NB4 (cell line): ENCODE data around the gene RFX4.

ENCODE experiments used
- POLR2A ChIP-seq: IDR thresholded peaks from 2 replicates; pipeline ENCODE4 v1.6.1; 2011; ENCODE audit warnings: mild to moderate bottlenecking; ENCODE audit not compliant: insufficient read length; ENCODE audit errors: extremely low read depth
- TF ChIP-seq, protein P1 (sequence below): IDR thresholded peaks from one replicate; pipeline ENCODE4 v1.5.1; 2012; ENCODE audit warnings: low read depth, low read length
- TF ChIP-seq, protein P2 (sequence below): IDR thresholded peaks from 2 replicates; pipeline ENCODE4 v1.6.1; 2011; ENCODE audit warnings: low read depth, low read length

DNA sequence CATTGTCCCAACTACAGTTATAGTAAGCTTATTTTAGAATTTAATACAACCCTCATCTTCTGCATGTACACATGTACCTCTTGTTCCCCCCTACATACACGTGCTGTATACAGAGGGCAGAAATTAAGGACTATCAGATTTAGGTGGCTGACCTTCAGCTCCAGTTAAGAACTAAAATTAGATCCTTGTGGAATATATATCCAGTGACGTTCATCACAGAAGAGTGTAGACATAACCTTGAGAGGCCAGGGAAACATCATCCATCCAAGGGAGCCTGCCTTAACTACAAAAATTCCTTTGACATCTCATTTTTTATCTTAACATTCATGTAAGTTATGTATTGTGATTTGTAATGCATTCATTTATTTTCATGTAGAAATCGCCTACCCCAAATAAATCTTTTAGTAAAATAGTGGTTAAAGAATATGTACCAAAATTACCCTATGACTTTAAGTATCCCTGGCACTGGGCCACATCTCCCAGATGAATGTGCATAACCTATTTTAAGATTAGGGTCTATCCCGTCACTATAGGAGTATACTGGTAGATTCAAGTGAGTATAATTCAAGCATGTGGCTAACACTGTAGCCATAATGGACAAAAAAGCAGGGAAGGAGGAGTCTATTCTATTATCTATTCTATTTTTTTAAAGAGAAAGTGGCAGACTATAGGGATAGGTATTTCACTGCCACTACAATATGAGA, 219.2 kb downstream of the RFX4 start:
- TF ChIP-seq POLR2A = no peak
- TF ChIP-seq, protein P1, sequence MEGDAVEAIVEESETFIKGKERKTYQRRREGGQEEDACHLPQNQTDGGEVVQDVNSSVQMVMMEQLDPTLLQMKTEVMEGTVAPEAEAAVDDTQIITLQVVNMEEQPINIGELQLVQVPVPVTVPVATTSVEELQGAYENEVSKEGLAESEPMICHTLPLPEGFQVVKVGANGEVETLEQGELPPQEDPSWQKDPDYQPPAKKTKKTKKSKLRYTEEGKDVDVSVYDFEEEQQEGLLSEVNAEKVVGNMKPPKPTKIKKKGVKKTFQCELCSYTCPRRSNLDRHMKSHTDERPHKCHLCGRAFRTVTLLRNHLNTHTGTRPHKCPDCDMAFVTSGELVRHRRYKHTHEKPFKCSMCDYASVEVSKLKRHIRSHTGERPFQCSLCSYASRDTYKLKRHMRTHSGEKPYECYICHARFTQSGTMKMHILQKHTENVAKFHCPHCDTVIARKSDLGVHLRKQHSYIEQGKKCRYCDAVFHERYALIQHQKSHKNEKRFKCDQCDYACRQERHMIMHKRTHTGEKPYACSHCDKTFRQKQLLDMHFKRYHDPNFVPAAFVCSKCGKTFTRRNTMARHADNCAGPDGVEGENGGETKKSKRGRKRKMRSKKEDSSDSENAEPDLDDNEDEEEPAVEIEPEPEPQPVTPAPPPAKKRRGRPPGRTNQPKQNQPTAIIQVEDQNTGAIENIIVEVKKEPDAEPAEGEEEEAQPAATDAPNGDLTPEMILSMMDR = no peak
- TF ChIP-seq, protein P2, sequence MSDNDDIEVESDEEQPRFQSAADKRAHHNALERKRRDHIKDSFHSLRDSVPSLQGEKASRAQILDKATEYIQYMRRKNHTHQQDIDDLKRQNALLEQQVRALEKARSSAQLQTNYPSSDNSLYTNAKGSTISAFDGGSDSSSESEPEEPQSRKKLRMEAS = no peak
